A549 (cell line): ENCODE data around the gene NSD2.

Experiments
- POLR2A ChIP-seq: IDR thresholded peaks from 2 replicates; pipeline ENCODE4 v1.6.1; 2012; ENCODE audit warnings: mild to moderate bottlenecking, low read length
- RNF2 ChIP-seq: fragments of 200-600 bp; sonication (generic); IDR thresholded peaks from 2 replicates; pipeline ENCODE4 v1.6.1; 2016; ENCODE audit warnings: low read depth, mild to moderate bottlenecking, antibody characterized with exemption, moderate library complexity, borderline replicate concordance
- ZNF302 ChIP-seq: fragments of 250-450 bp; sonication (Bioruptor Pico); IDR thresholded peaks from 2 replicates; pipeline ENCODE4 v1.9.0; 2021; ENCODE audit warnings: inconsistent platforms, mild to moderate bottlenecking, moderate library complexity
- TF ChIP-seq, protein P1 (sequence below): fragments of >200 bp; sonication (Bioruptor Twin); formaldehyde crosslinking; IDR thresholded peaks from 3 replicates; pipeline ENCODE4 v1.6.1; 2016
- TF ChIP-seq, protein P2 (sequence below): fragments of 450-650 bp; IDR thresholded peaks from 2 replicates; pipeline ENCODE4 v1.6.1; 2014; ENCODE audit warnings: antibody characterized with exemption
- TF ChIP-seq, protein P3 (sequence below): fragments of >200 bp; sonication (Bioruptor Twin); formaldehyde crosslinking; IDR thresholded peaks from 3 replicates; pipeline ENCODE4 v1.5.1; 2016
- TF ChIP-seq, protein P4 (sequence below): IDR thresholded peaks from 2 replicates; pipeline ENCODE4 v1.6.1; 2012; ENCODE audit warnings: low read depth, borderline replicate concordance
- TF ChIP-seq, protein P5 (sequence below): IDR thresholded peaks from 2 replicates; pipeline ENCODE4 v1.6.1; 2012
- TF ChIP-seq, protein P6 (sequence below): fragments of 250-450 bp; sonication (Bioruptor Pico); IDR thresholded peaks from 2 replicates; pipeline ENCODE4 v1.5.0; 2020; ENCODE audit warnings: low read depth, mild to moderate bottlenecking, moderate library complexity

DNA sequence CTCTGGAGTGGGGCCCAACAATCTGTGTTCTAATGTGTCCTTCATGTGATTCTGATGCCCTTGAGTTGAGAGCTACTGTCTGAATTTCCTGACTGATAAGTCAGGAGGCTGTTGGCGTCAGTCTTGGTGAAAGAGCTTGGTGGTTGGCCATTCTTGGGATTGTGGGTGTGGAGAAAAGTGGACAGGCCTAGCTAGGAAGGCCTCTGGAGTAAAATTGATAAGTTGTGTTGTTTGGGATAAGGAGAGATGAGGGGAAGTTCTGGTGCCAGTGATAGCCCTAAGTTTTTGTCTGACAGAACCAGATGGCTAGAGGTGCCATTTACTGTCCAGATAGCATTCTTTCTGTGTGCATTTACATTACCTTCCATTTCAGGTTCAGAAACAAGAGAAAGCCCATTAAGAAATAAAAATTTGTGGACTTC lies 11.7 kb downstream of the NSD2 start:
- TF ChIP-seq, protein P1, sequence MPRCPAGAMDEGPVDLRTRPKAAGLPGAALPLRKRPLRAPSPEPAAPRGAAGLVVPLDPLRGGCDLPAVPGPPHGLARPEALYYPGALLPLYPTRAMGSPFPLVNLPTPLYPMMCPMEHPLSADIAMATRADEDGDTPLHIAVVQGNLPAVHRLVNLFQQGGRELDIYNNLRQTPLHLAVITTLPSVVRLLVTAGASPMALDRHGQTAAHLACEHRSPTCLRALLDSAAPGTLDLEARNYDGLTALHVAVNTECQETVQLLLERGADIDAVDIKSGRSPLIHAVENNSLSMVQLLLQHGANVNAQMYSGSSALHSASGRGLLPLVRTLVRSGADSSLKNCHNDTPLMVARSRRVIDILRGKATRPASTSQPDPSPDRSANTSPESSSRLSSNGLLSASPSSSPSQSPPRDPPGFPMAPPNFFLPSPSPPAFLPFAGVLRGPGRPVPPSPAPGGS = no peak
- TF ChIP-seq, protein P2, sequence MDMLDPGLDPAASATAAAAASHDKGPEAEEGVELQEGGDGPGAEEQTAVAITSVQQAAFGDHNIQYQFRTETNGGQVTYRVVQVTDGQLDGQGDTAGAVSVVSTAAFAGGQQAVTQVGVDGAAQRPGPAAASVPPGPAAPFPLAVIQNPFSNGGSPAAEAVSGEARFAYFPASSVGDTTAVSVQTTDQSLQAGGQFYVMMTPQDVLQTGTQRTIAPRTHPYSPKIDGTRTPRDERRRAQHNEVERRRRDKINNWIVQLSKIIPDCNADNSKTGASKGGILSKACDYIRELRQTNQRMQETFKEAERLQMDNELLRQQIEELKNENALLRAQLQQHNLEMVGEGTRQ = no peak
- TF ChIP-seq, protein P3, sequence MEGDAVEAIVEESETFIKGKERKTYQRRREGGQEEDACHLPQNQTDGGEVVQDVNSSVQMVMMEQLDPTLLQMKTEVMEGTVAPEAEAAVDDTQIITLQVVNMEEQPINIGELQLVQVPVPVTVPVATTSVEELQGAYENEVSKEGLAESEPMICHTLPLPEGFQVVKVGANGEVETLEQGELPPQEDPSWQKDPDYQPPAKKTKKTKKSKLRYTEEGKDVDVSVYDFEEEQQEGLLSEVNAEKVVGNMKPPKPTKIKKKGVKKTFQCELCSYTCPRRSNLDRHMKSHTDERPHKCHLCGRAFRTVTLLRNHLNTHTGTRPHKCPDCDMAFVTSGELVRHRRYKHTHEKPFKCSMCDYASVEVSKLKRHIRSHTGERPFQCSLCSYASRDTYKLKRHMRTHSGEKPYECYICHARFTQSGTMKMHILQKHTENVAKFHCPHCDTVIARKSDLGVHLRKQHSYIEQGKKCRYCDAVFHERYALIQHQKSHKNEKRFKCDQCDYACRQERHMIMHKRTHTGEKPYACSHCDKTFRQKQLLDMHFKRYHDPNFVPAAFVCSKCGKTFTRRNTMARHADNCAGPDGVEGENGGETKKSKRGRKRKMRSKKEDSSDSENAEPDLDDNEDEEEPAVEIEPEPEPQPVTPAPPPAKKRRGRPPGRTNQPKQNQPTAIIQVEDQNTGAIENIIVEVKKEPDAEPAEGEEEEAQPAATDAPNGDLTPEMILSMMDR = no peak
- TF ChIP-seq ZNF302 = no peak
- TF ChIP-seq RNF2 = no peak
- TF ChIP-seq, protein P4, sequence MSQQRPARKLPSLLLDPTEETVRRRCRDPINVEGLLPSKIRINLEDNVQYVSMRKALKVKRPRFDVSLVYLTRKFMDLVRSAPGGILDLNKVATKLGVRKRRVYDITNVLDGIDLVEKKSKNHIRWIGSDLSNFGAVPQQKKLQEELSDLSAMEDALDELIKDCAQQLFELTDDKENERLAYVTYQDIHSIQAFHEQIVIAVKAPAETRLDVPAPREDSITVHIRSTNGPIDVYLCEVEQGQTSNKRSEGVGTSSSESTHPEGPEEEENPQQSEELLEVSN = no peak
- TF ChIP-seq, protein P5, sequence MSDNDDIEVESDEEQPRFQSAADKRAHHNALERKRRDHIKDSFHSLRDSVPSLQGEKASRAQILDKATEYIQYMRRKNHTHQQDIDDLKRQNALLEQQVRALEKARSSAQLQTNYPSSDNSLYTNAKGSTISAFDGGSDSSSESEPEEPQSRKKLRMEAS = no peak
- no peak for TF ChIP-seq POLR2A
- TF ChIP-seq, protein P6, sequence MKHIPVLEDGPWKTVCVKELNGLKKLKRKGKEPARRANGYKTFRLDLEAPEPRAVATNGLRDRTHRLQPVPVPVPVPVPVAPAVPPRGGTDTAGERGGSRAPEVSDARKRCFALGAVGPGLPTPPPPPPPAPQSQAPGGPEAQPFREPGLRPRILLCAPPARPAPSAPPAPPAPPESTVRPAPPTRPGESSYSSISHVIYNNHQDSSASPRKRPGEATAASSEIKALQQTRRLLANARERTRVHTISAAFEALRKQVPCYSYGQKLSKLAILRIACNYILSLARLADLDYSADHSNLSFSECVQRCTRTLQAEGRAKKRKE (CRISPR knock-in tag) = no peak
